B cell (primary cell): ENCODE measurements around the gene CDRT4.

Source experiments
- EZH2 ChIP-seq: IDR thresholded peaks from 2 replicates; pipeline ENCODE4 v1.6.1; 2012; ENCODE audit warnings: borderline replicate concordance, low read depth, mild to moderate bottlenecking, moderate library complexity, low read length; ENCODE audit not compliant: insufficient read depth, poor library complexity, severe bottlenecking
- TF ChIP-seq, protein P1 (sequence below): fragments of 200-600 bp; IDR thresholded peaks from one replicate; pipeline ENCODE4 v1.8.0; 2022; ENCODE audit warnings: antibody characterized with exemption, mild to moderate bottlenecking

- TF ChIP-seq, protein P1, sequence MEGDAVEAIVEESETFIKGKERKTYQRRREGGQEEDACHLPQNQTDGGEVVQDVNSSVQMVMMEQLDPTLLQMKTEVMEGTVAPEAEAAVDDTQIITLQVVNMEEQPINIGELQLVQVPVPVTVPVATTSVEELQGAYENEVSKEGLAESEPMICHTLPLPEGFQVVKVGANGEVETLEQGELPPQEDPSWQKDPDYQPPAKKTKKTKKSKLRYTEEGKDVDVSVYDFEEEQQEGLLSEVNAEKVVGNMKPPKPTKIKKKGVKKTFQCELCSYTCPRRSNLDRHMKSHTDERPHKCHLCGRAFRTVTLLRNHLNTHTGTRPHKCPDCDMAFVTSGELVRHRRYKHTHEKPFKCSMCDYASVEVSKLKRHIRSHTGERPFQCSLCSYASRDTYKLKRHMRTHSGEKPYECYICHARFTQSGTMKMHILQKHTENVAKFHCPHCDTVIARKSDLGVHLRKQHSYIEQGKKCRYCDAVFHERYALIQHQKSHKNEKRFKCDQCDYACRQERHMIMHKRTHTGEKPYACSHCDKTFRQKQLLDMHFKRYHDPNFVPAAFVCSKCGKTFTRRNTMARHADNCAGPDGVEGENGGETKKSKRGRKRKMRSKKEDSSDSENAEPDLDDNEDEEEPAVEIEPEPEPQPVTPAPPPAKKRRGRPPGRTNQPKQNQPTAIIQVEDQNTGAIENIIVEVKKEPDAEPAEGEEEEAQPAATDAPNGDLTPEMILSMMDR: peak; percentile 83
- no peak for TF ChIP-seq EZH2
These were observed 35.1 kb upstream of the CDRT4 start for GRCh38 chr17:15502369-15503112.
